ENCODE data around the gene DRICH1. TPM values are rescaled to one million over a fixed set of nuclear protein-coding genes. Genes with fewer than 3 reads are reported as not detected.

The DRICH1 gene
- total and polyA plus RNA-seq, 2 experiments from 2014 or later = not detected

DNA sequence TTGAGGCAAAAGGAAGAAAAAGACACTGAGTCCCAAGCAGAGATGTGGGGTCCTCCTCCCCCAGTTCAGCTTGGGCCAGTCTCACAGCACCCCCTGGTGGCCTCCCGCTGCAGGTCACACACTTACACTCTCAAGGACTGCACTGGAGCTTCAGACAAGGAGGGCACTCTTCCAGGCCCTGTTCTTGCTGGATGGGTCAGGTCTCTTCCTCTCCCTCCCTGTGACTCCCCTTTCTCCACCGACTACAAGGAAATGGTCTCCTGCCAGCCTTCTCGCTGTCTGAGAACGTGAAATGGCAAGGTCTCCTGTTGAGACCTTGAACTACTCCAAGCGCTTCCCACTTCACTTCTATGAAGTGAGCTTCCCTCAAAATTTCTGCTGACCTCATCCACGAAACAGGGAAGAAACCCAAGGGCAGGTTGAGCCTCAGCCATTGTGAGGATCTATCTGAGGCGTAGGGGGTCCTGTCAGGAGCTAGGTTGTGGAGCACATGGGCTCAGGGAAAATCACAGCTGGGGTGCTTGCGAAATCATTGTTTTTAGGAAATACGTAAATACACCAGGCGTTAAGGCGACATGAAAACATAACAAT is 40.8 kb downstream of the DRICH1 start:
- no peaks in the 10 kb centered on the region for H3K27me3 ChIP-seq
- no peaks in the 10 kb centered on the region for H3K4me1 ChIP-seq (ENCODE audit: low read depth)
- TF ChIP-seq, protein P1, sequence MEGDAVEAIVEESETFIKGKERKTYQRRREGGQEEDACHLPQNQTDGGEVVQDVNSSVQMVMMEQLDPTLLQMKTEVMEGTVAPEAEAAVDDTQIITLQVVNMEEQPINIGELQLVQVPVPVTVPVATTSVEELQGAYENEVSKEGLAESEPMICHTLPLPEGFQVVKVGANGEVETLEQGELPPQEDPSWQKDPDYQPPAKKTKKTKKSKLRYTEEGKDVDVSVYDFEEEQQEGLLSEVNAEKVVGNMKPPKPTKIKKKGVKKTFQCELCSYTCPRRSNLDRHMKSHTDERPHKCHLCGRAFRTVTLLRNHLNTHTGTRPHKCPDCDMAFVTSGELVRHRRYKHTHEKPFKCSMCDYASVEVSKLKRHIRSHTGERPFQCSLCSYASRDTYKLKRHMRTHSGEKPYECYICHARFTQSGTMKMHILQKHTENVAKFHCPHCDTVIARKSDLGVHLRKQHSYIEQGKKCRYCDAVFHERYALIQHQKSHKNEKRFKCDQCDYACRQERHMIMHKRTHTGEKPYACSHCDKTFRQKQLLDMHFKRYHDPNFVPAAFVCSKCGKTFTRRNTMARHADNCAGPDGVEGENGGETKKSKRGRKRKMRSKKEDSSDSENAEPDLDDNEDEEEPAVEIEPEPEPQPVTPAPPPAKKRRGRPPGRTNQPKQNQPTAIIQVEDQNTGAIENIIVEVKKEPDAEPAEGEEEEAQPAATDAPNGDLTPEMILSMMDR (IDR thresholded peaks at IDR 0.05; ENCODE audit: low read depth, low read length) = peak; percentile 89
- peak; percentile 78 for DNase-seq (ENCODE audit: low read depth in 1 of 2, low spot score in 1 of 2)
- no peaks in the 10 kb centered on the region for H3K9me3 ChIP-seq (ENCODE audit: low read depth)
- no peak overlapping the region for H3K4me3 ChIP-seq
- H3K36me3 ChIP-seq = no peaks in the 10 kb centered on the region
- H3K27ac ChIP-seq = no peak overlapping the region

DNA sequence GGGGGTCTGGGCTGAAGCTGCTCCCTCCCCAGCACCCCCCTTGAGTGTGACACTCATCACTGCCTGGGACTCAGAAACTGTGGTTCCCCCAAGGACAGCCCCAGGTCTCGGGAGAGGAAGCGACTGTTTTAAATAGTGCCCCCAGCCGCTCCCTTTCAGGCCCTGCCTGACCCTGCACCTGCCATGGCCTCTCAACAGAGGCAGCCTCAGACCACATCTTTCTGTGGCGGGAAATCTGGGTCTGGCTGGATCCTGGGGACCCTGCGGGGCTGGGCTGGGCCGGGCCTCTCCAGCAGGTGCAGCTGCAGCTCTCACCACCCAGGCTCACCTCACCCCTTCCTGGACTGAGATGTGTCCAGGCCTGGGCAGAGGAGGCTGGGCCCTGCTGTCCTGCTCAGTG is 48.3 kb downstream of the DRICH1 start:
- H3K27me3 ChIP-seq = no peaks in the 10 kb centered on the region
- no peak for DNase-seq (ENCODE audit: low read depth in 1 of 2, low spot score in 1 of 2)
- H3K27ac ChIP-seq = no peak overlapping the region

DNA sequence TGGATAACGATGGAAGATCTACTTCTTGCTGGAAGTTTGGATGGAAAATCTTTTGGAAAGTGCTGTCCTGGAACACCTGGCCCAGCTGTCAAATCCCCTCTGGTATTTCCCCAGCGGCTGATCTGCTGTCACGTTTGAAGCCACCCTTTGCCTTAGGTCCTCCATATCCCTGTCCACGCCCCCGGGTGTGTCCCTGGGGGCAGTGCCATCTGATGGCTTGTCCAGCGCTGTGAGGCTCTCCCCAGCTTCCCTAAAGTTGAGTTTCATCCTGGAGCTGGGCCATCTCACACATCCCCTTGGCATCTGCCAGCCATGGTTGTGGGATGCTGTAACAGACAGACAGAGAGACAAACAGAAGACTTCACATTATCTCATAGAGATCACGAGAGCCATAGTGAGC is 49.0 kb downstream of the DRICH1 start:
- no peaks in the 10 kb centered on the region for H3K4me1 ChIP-seq (ENCODE audit: low read depth)
- H3K4me3 ChIP-seq = no peak overlapping the region
- no peak overlapping the region for H3K27ac ChIP-seq
- DNase-seq (ENCODE audit: low read depth in 1 of 2, low spot score in 1 of 2) = no peak
- no peaks in the 10 kb centered on the region for H3K36me3 ChIP-seq
- TF ChIP-seq, protein P1 (IDR thresholded peaks at IDR 0.05; ENCODE audit: low read depth, low read length) = no peak
- H3K27me3 ChIP-seq = no peaks in the 10 kb centered on the region
- H3K9me3 ChIP-seq (ENCODE audit: low read depth) = no peaks in the 10 kb centered on the region

More for the DNA sequence above, 48.3 kb downstream of the DRICH1 start:
- H3K9me3 ChIP-seq (ENCODE audit: low read depth) = no peaks in the 10 kb centered on the region
- H3K4me1 ChIP-seq (ENCODE audit: low read depth) = no peaks in the 10 kb centered on the region
- no peak overlapping the region for H3K4me3 ChIP-seq
- H3K36me3 ChIP-seq = no peaks in the 10 kb centered on the region
- TF ChIP-seq, protein P1 (IDR thresholded peaks at IDR 0.05; ENCODE audit: low read depth, low read length) = no peak

DNA sequence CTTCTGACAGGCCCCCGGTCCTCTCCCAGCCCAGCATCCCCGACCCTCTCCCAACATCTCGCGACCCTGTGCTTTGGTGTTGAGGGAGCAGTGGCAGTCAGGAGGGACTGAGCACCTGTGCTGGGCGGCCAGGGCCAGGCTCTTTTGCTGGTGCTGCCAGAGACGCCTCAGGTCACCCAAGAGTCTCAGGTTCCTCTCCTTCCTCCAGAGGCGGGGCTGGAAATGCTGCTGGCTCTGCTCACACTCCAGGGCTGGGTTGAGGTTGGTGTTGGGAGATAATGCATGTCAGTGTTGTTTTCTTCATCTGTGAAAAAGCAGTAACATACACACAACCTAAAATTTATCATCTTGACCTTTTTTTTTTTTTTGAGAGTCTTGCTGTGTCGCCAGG is 50.9 kb downstream of the DRICH1 start:
- Histone ChIP-seq H3K9me3 (ENCODE audit: low read depth) (no peaks in the 10 kb centered on the region), H3K27me3 (no peaks in the 10 kb centered on the region), H3K4me1 (ENCODE audit: low read depth) (no peaks in the 10 kb centered on the region), H3K4me3 (no peak overlapping the region), H3K27ac (no peak overlapping the region), H3K36me3 (no peaks in the 10 kb centered on the region)
- no peak for DNase-seq (ENCODE audit: low read depth in 1 of 2, low spot score in 1 of 2)
- TF ChIP-seq, protein P1 (IDR thresholded peaks at IDR 0.05; ENCODE audit: low read depth, low read length) = no peak

DNA sequence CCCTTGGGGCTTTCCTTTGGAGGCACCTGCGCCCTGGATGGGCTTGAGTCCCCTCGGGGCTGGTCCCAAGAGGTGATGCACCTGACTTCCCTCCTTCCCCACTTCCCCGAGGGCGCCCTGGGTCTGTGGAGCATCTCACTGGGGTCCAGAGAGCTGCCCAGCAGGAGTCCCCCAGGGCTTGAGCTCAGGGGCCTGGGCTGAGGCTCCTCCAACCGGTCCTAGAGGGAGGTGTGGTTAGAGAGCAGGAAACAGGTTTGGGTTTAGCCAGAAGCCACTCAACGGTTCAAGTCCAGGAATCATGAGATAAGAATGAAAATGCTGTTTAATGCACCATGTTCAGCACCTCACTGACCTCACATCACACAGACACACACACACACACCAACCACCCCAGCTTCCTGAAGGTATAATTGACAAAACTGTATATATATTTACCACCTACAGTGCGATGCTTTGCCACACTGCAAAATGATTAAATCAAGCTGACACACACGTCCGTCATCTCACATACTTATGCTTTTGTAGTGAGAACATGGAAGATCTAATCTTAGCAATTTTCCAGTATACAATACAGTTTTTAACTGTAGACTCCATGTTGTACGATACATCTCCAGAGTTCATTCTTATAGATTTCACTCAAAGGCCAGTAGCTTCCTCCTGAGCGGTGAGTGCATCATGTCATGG is 51.4 kb downstream of the DRICH1 start:
- DNase-seq (ENCODE audit: low read depth in 1 of 2, low spot score in 1 of 2) = no peak
- Histone ChIP-seq H3K9me3 (ENCODE audit: low read depth) (no peaks in the 10 kb centered on the region), H3K36me3 (no peaks in the 10 kb centered on the region), H3K27me3 (no peaks in the 10 kb centered on the region), H3K27ac (no peak overlapping the region), H3K4me3 (no peak overlapping the region), H3K4me1 (ENCODE audit: low read depth) (no peaks in the 10 kb centered on the region)
- TF ChIP-seq, protein P1 (IDR thresholded peaks at IDR 0.05; ENCODE audit: low read depth, low read length) = no peak

Measured in cardiac muscle cell (in vitro differentiated cells and primary cell).